GM12865 (cell line): ENCODE measurements around the gene OCA2.

Source experiments
- DNase-seq: peaks from one replicate; pipeline ENCODE4 v3.0.0; 2010; ENCODE audit warnings: low read depth
- H3K4me3 ChIP-seq: 2 replicates; pipeline ENCODE4 v1.5.1; 2011; ENCODE audit warnings: mild to moderate bottlenecking, low read depth, low read length, control low read depth
- TF ChIP-seq, protein P1 (sequence below): IDR thresholded peaks from 2 replicates; pipeline ENCODE4 v1.5.1; 2011; ENCODE audit warnings: low read length, control low read depth, low read depth, inconsistent platforms; ENCODE audit not compliant: insufficient read depth; ENCODE audit errors: missing control alignments

The OCA2 gene

DNA sequence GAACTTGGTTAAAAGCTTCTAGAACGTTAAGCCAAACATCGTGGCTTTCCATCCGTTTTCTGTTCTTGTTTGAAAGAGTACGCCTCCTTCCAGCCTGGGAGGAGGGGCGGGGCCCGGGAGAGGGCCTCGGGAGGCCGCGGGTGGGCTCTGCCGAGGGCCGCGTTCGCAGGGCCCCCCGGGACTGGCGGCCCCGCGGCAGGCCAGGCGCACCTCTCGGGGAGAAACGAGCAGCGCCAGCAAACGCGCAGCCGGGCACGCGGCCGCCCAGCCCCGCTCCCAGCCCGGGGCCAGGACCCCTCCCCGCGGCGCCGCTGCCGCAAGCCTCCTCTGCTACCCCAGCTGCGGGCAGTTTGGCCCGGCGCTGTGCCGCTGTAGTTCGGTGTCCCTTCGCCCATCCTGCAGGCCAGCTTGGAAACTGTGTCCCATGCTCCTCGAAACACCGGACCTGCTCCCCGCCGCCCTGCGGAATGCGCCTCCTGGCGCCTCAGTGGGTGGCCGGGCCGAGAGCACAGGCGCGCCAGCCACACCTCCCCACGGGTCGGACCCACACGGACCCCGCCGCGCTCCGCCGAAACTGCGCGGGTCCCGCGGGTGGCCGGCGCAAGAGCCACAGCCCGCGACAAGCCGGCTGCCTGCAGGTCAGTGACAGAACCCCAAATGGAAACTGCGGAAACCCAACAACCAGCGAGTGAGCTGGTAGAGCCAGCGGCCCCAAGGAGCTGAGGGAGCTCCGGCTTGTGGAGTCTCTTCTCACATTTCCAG, 2.3 kb downstream of the OCA2 start:
- H3K4me3 ChIP-seq: no peak overlapping the region; the same call in 1 of the 2 replicates

DNA sequence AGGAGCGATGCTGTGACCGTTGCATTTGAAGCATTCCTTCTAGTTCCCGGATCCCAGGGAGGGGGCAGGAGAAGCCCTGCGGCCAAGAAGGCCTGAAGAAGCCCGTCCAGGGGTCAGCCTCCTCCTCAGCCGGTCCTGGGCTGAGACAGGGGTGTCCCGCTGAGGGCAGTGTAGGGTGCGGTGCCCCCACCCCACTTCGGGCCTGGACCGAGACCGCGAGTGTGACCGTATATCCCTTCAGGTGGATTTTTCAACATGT, 2.8 kb downstream of the OCA2 start:
- DNase-seq: no peak
- H3K4me3 ChIP-seq: peak overlapping the region; percentile 35
- TF ChIP-seq, protein P1, sequence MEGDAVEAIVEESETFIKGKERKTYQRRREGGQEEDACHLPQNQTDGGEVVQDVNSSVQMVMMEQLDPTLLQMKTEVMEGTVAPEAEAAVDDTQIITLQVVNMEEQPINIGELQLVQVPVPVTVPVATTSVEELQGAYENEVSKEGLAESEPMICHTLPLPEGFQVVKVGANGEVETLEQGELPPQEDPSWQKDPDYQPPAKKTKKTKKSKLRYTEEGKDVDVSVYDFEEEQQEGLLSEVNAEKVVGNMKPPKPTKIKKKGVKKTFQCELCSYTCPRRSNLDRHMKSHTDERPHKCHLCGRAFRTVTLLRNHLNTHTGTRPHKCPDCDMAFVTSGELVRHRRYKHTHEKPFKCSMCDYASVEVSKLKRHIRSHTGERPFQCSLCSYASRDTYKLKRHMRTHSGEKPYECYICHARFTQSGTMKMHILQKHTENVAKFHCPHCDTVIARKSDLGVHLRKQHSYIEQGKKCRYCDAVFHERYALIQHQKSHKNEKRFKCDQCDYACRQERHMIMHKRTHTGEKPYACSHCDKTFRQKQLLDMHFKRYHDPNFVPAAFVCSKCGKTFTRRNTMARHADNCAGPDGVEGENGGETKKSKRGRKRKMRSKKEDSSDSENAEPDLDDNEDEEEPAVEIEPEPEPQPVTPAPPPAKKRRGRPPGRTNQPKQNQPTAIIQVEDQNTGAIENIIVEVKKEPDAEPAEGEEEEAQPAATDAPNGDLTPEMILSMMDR: no peak

More for the DNA sequence above, 2.3 kb downstream of the OCA2 start:
- no peak for DNase-seq
- TF ChIP-seq, protein P1: no peak

DNA sequence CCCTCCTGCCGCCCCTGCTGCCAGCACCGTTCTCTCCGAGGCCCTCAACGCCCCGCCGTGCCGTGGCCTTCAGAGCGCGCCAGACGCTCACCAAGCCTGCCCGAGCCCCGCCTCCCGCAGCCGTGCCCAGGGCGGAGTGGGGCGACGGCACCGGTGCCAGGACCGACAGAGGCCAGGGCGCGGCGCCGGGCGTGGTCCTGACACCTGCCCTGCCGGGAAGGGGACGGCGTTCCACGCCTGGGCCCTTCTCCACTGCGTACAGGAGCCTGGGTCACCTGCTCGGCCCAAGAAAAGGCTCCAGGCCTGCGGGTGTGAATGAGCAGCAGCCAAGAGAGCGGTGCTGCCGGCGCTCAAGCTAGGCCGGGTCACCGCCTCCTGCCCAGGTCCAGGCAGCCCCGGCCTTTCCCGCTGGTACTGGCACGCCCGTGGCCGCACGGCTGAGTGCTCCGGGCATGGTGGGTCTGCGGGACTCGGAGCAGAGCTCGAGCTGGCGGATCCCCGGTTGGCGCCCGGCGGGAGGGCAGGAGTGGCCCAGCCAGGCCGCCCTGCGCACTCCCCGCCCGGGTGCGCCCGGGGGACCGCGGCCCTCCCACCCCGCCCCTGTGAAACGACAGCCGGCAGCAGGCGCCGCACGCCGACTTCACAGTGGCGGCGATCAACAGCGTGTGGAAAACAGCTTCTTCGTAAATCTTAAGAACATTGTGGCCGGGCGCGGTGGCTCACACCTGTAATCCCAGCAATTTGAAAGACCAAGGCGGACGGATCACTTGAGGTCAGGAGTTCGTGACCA, 4.2 kb downstream of the OCA2 start:
- no peak overlapping the region; the same call in 1 of the 2 replicates for H3K4me3 ChIP-seq
- no peak for DNase-seq
- TF ChIP-seq, protein P1: no peak

DNA sequence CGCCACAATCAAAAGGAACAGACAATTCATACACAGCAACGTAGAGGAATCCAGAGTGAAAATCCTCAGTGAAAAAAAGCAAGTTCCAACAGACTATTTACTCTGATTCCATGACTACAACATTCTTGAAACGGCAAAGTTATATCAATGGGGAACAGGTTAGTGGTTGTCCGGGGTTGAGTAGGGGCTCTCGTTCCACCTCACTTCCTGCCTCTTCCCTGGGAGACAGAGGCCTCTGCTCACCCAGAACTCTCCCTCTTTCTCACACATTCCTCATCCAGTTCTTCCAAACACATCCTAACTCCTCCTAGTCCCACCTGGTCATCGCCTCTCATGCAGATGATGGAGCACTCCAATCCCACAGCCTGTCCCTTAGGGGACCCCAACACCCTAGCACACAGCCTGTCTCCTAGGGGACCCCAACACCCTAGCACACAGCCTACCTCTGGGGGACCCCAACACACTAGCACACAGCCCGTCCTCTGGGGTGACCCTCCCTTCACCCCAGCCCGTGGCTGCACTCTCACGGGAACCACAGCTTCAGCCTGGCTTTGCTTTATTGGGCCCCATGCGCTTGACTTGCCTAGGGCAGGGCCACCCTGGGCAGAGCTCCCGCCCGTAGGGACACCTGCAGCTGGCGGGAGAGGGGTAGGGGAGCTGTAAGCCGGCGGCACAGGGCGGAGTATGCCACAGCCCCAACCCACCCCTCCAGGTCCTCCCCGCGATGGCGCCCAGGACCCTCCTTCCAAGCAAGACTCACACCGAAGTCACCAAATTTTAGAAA, 5.2 kb downstream of the OCA2 start:
- DNase-seq: no peak
- H3K4me3 ChIP-seq: no peak overlapping the region
- TF ChIP-seq, protein P1: no peak

DNA sequence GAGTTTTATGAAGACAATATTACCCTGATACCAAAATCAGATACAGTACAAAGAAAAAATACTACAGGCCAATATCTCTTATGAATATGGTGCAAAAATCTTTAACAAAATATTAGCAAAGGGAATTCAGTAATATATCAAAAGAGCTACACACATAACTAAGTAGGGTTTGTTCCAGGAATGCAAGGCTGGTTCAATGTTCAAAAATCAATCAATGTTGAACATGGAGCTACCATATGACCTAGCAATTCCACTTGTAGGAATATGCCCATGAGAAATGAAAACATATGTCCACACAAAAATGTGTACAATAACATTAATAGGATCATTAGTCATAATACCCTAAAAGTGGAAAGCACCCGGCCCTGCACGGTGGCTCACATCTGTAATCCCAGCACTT, 7.8 kb downstream of the OCA2 start:
- no peak for DNase-seq
- H3K4me3 ChIP-seq: no peak overlapping the region
- TF ChIP-seq, protein P1: no peak

DNA sequence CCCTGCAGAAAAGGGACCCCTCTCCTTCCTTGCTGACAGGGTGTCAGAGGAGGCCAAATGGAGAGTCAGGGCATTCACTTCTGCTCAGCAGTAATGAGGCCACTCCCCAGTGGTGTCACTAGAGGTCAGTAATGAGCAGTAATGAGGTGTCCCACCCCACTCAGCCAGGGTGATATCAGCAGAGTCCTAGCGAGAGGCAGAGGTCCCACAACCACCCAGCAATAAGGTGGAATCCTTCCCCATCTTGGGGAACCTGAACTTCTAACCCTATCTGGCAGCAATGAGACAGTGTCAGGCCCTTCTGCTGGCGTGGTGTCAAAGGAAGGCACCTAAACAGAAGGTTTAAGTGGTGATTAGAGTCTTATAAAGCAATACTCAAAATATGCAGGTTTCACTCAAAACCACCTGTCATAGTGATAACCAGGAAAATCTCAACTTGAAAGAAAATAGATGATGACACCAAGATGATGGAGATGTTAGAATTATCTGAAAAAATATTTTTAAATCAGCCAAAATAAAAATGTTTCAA, 12.9 kb downstream of the OCA2 start:
- DNase-seq: peak; percentile 72
- H3K4me3 ChIP-seq: no peak overlapping the region
- TF ChIP-seq, protein P1: peak; percentile 81
